ENCODE results near the gene TIGD6.
A peak's percentile ranks its signal among the peaks of the same experiment; 100 is the strongest.

TIGD6 gene

DNA sequence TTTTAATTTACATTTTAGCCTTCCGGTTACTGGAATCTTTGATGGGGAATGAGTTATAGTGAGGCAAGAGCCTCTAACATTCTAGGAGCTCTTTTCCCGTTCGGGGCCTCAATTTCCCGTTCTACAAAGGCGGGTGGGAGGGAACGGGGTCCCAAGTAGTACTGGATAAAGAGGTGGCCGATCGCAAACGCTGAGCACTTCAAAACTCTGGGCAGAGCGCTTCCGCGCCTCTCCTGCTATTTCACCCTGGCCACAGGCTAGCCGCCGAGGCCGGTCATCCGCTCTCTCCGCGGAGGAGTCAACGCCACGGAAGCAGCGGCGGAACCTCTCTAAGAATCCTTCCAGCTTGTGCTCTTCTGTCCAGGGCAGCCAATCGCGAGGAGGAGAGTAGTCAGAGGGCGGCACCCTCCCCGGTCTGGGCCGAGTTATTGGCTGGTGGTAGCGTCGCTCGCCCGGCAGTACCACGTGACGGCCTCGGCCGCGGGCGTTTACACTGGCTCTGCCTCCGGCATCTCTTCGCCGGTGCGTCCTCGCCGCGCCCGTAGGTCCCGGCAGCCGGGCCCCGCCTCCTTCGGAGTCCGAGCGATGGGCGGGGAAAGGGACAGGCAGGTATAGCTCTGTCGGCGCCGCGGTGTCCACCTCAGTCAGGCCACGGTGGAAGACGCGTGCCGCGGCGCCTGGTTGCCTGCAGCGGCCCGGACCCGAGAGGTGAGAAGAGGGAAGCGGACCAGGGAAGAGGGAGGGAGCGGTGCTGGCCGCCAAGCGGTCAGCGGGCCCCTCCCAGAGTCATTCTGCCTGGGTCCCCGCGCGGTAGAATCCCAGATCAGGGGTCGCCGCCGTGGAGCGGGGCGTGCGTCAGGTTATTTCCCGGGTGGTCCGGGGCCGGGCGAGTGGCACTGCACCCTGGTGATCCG is 39.9 kb downstream of the TIGD6 start, which contains the start of gene SLC26A2 (continued):
- TF ChIP-seq ZNF394 (tag by site-specific recombination; IDR thresholded peaks at IDR 0.05; ENCODE audit: borderline replicate concordance) (peak; percentile 35; the same call in 1 of the 2 replicates), ZNF747 (tag by site-specific recombination; IDR thresholded peaks at IDR 0.05) (no peak), GLIS1 (tag by site-specific recombination; IDR thresholded peaks at IDR 0.05) (peak; percentile 48; the same call in 1 of the 2 replicates), BCL11B (tag by site-specific recombination; IDR thresholded peaks at IDR 0.05; ENCODE audit: low read depth) (peak; percentile 28; the same call in 1 of the 2 replicates), ZNF624 (tag by site-specific recombination; IDR thresholded peaks at IDR 0.05) (no peak), SETDB1 (IDR thresholded peaks at IDR 0.05; ENCODE audit: insufficient read length, low read length) (no peak), ZNF24 (tag by site-specific recombination; IDR thresholded peaks at IDR 0.05) (no peak), ZNF785 (tag by site-specific recombination; IDR thresholded peaks at IDR 0.05) (no peak), ZNF585B (tag by site-specific recombination; IDR thresholded peaks at IDR 0.05) (no peak), ZNF138 (tag by site-specific recombination; IDR thresholded peaks at IDR 0.05; ENCODE audit: borderline replicate concordance) (no peak), ZNF707 (tag by site-specific recombination; IDR thresholded peaks at IDR 0.05) (no peak), GLI4 (tag by site-specific recombination; IDR thresholded peaks at IDR 0.05) (no peak), YY2 (tag by site-specific recombination; IDR thresholded peaks at IDR 0.05) (no peak), ZNF664 (tag by site-specific recombination; IDR thresholded peaks at IDR 0.05) (no peak), ZNF354C (tag by site-specific recombination; IDR thresholded peaks at IDR 0.05; ENCODE audit: borderline replicate concordance, low read depth) (no peak), ZSCAN16 (tag by site-specific recombination; IDR thresholded peaks at IDR 0.05) (no peak), ZBTB48 (tag by site-specific recombination; IDR thresholded peaks at IDR 0.05) (no peak), EGR2 (tag by site-specific recombination; IDR thresholded peaks at IDR 0.05; ENCODE audit: low read depth) (no peak), IKZF3 (tag by site-specific recombination; IDR thresholded peaks at IDR 0.05) (no peak), SP7 (tag by site-specific recombination; IDR thresholded peaks at IDR 0.05) (peak; percentile 54; the same call in 1 of the 2 replicates), FEZF1 (tag by site-specific recombination; IDR thresholded peaks at IDR 0.05) (no peak), ZNF133 (tag by site-specific recombination; IDR thresholded peaks at IDR 0.05) (no peak), RBAK (tag by site-specific recombination; IDR thresholded peaks at IDR 0.05) (no peak), REPIN1 (tag by site-specific recombination; IDR thresholded peaks at IDR 0.05; ENCODE audit: low read depth) (no peak), HOXA7 (CRISPR knock-in tag; IDR thresholded peaks at IDR 0.05; ENCODE audit: borderline replicate concordance) (no peak)
- TF ChIP-seq, protein P1, sequence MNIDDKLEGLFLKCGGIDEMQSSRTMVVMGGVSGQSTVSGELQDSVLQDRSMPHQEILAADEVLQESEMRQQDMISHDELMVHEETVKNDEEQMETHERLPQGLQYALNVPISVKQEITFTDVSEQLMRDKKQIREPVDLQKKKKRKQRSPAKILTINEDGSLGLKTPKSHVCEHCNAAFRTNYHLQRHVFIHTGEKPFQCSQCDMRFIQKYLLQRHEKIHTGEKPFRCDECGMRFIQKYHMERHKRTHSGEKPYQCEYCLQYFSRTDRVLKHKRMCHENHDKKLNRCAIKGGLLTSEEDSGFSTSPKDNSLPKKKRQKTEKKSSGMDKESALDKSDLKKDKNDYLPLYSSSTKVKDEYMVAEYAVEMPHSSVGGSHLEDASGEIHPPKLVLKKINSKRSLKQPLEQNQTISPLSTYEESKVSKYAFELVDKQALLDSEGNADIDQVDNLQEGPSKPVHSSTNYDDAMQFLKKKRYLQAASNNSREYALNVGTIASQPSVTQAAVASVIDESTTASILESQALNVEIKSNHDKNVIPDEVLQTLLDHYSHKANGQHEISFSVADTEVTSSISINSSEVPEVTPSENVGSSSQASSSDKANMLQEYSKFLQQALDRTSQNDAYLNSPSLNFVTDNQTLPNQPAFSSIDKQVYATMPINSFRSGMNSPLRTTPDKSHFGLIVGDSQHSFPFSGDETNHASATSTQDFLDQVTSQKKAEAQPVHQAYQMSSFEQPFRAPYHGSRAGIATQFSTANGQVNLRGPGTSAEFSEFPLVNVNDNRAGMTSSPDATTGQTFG (tag by site-specific recombination; IDR thresholded peaks at IDR 0.05; ENCODE audit: borderline replicate concordance): no peak
- TF ChIP-seq, protein P2, sequence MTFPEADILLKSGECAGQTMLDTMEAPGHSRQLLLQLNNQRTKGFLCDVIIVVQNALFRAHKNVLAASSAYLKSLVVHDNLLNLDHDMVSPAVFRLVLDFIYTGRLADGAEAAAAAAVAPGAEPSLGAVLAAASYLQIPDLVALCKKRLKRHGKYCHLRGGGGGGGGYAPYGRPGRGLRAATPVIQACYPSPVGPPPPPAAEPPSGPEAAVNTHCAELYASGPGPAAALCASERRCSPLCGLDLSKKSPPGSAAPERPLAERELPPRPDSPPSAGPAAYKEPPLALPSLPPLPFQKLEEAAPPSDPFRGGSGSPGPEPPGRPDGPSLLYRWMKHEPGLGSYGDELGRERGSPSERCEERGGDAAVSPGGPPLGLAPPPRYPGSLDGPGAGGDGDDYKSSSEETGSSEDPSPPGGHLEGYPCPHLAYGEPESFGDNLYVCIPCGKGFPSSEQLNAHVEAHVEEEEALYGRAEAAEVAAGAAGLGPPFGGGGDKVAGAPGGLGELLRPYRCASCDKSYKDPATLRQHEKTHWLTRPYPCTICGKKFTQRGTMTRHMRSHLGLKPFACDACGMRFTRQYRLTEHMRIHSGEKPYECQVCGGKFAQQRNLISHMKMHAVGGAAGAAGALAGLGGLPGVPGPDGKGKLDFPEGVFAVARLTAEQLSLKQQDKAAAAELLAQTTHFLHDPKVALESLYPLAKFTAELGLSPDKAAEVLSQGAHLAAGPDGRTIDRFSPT (tag by site-specific recombination; IDR thresholded peaks at IDR 0.05): peak; percentile 86
- TF ChIP-seq, protein P3, sequence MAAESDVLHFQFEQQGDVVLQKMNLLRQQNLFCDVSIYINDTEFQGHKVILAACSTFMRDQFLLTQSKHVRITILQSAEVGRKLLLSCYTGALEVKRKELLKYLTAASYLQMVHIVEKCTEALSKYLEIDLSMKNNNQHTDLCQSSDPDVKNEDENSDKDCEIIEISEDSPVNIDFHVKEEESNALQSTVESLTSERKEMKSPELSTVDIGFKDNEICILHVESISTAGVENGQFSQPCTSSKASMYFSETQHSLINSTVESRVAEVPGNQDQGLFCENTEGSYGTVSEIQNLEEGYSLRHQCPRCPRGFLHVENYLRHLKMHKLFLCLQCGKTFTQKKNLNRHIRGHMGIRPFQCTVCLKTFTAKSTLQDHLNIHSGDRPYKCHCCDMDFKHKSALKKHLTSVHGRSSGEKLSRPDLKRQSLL (tag by site-specific recombination; IDR thresholded peaks at IDR 0.05): no peak
- TF ChIP-seq, protein P4, sequence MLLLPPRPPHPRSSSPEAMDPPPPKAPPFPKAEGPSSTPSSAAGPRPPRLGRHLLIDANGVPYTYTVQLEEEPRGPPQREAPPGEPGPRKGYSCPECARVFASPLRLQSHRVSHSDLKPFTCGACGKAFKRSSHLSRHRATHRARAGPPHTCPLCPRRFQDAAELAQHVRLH (tag by site-specific recombination; IDR thresholded peaks at IDR 0.05): no peak
- TF ChIP-seq, protein P5, sequence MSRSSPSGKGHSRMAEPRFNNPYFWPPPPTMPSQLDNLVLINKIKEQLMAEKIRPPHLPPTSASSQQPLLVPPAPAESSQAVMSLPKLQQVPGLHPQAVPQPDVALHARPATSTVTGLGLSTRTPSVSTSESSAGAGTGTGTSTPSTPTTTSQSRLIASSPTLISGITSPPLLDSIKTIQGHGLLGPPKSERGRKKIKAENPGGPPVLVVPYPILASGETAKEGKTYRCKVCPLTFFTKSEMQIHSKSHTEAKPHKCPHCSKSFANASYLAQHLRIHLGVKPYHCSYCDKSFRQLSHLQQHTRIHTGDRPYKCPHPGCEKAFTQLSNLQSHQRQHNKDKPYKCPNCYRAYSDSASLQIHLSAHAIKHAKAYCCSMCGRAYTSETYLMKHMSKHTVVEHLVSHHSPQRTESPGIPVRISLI (tag by site-specific recombination; IDR thresholded peaks at IDR 0.05): no peak
- TF ChIP-seq, protein P6, sequence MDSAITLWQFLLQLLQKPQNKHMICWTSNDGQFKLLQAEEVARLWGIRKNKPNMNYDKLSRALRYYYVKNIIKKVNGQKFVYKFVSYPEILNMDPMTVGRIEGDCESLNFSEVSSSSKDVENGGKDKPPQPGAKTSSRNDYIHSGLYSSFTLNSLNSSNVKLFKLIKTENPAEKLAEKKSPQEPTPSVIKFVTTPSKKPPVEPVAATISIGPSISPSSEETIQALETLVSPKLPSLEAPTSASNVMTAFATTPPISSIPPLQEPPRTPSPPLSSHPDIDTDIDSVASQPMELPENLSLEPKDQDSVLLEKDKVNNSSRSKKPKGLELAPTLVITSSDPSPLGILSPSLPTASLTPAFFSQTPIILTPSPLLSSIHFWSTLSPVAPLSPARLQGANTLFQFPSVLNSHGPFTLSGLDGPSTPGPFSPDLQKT (IDR thresholded peaks at IDR 0.05; ENCODE audit: borderline replicate concordance, low read depth, low read length): no peak
